Osteocyte (in vitro differentiated cells): ENCODE measurements around the gene NRXN3. TPM values are rescaled to one million over a fixed set of nuclear protein-coding genes. Genes with fewer than 3 reads are reported as not detected.

Experiments
- DNase-seq: peaks from one replicate; pipeline ENCODE4 v3.0.0; 2021; ENCODE audit warnings: mixed read lengths; ENCODE audit not compliant: unreplicated experiment; ENCODE audit errors: extremely low spot score
- H3K27ac Mint-ChIP-seq: one replicate; pipeline ENCODE4 v1.8.0; 2021; ENCODE audit warnings: mild to moderate bottlenecking, mixed read lengths; ENCODE audit not compliant: unreplicated experiment
- H3K27me3 Mint-ChIP-seq: one replicate; pipeline ENCODE4 v1.8.0; 2021; ENCODE audit warnings: mixed read lengths; ENCODE audit not compliant: unreplicated experiment
- H3K36me3 Mint-ChIP-seq: one replicate; pipeline ENCODE4 v1.8.0; 2021; ENCODE audit warnings: mixed read lengths; ENCODE audit not compliant: unreplicated experiment
- H3K4me1 Mint-ChIP-seq: one replicate; pipeline ENCODE4 v1.8.0; 2021; ENCODE audit warnings: mixed read lengths; ENCODE audit not compliant: unreplicated experiment
- H3K4me3 Mint-ChIP-seq: one replicate; pipeline ENCODE4 v1.8.0; 2021; ENCODE audit warnings: mild to moderate bottlenecking, moderate library complexity, mixed read lengths; ENCODE audit not compliant: unreplicated experiment
- H3K9me3 Mint-ChIP-seq: one replicate; pipeline ENCODE4 v1.8.0; 2021; ENCODE audit warnings: mixed read lengths; ENCODE audit not compliant: unreplicated experiment
- total RNA-seq: library from RNA; stranded (reverse); gene quantifications from 2 replicates; pipeline ENCODE4 v1.2.1, GENCODE V29; 2021
- TF ChIP-seq, protein P1 (sequence below): fragments of 200-600 bp; sonication (generic); IDR thresholded peaks from 2 replicates; pipeline ENCODE4 v1.5.0; 2021; ENCODE audit warnings: antibody characterized with exemption, mild to moderate bottlenecking, moderate library complexity

The NRXN3 gene
- total RNA-seq, 1 donor from 2014 or later = 26.5 TPM

- no peaks in the 10 kb centered on the region for H3K9me3 Mint-ChIP-seq
- DNase-seq = no peak
- no peaks in the 10 kb centered on the region for H3K27me3 Mint-ChIP-seq
- no peaks in the 10 kb centered on the region for H3K36me3 Mint-ChIP-seq
- peaks cover 10% of the 10 kb centered on the region for H3K4me1 Mint-ChIP-seq
- no peak overlapping the region for H3K4me3 Mint-ChIP-seq
- H3K27ac Mint-ChIP-seq = no peak overlapping the region
- TF ChIP-seq, protein P1, sequence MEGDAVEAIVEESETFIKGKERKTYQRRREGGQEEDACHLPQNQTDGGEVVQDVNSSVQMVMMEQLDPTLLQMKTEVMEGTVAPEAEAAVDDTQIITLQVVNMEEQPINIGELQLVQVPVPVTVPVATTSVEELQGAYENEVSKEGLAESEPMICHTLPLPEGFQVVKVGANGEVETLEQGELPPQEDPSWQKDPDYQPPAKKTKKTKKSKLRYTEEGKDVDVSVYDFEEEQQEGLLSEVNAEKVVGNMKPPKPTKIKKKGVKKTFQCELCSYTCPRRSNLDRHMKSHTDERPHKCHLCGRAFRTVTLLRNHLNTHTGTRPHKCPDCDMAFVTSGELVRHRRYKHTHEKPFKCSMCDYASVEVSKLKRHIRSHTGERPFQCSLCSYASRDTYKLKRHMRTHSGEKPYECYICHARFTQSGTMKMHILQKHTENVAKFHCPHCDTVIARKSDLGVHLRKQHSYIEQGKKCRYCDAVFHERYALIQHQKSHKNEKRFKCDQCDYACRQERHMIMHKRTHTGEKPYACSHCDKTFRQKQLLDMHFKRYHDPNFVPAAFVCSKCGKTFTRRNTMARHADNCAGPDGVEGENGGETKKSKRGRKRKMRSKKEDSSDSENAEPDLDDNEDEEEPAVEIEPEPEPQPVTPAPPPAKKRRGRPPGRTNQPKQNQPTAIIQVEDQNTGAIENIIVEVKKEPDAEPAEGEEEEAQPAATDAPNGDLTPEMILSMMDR = no peak
Measured at GRCh38 chr14:79842270-79842669, 1672.1 kb downstream of the NRXN3 start.

- H3K27me3 Mint-ChIP-seq = no peaks in the 10 kb centered on the region
- H3K27ac Mint-ChIP-seq = no peak overlapping the region
- peaks cover 14% of the 10 kb centered on the region for H3K4me1 Mint-ChIP-seq
- peaks cover 4% of the 10 kb centered on the region for H3K9me3 Mint-ChIP-seq
- peaks cover 3% of the 10 kb centered on the region for H3K36me3 Mint-ChIP-seq
- TF ChIP-seq, protein P1 = no peak
- H3K4me3 Mint-ChIP-seq = no peak overlapping the region
- DNase-seq = no peak
Measured at GRCh38 chr14:79852950-79853744, 1683.0 kb downstream of the NRXN3 start.

DNA sequence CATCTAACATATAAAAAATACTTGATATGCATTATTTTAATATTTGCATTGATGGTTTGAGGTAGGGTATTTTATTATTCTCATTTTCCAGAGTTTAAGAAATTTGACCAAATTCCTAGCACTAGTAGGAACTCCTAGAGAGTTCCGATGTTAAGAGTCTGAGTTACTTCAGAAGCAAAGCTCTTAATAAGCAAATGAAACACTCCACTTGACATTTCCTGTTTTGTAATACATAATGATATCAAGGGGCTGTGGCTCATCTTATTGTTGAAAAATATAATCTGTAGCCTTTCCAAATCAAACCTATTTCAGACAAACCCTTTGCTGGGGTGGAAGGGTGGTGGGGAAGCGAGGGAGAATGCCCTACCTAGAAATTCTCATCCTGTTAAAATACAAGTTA is 1685.6 kb downstream of the NRXN3 start:
- TF ChIP-seq, protein P1 = no peak
- Mint-ChIP-seq H3K27me3 (no peaks in the 10 kb centered on the region), H3K4me1 (peaks cover 17% of the 10 kb centered on the region), H3K36me3 (no peaks in the 10 kb centered on the region), H3K4me3 (no peak overlapping the region), H3K9me3 (no peaks in the 10 kb centered on the region), H3K27ac (peak overlapping the region; percentile 10)
- no peak for DNase-seq

GRCh38 chr14:79856381-79856780 is 1686.2 kb downstream of the NRXN3 start:
- no peak for DNase-seq
- Mint-ChIP-seq H3K36me3 (peaks cover 1% of the 10 kb centered on the region), H3K27me3 (no peaks in the 10 kb centered on the region), H3K4me3 (no peak overlapping the region), H3K9me3 (no peaks in the 10 kb centered on the region), H3K27ac (peak overlapping the region; percentile 13), H3K4me1 (peaks cover 17% of the 10 kb centered on the region)
- TF ChIP-seq, protein P1 = no peak

DNA sequence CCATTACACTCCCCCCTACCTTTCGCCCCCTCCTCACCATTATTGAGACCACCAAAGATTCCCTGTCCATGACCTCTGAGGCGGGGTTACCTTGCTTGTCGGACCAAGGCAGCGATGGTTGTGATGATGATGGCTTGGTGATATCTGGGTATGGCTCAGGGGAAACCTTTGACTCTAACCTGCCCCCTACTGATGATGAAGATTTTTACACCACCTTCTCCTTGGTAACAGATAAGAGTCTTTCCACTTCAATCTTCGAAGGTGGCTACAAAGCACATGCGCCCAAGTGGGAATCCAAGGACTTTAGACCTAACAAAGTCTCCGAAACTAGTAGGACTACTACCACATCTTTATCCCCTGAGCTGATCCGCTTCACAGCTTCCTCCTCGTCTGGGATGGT is 1690.9 kb downstream of the NRXN3 start:
- Mint-ChIP-seq H3K36me3 (peaks cover 12% of the 10 kb centered on the region), H3K4me1 (peaks cover 16% of the 10 kb centered on the region), H3K27me3 (no peaks in the 10 kb centered on the region)

More for the DNA sequence above, 1690.9 kb downstream of the NRXN3 start:
- Mint-ChIP-seq H3K9me3 (peaks cover 1% of the 10 kb centered on the region), H3K27ac (no peak overlapping the region), H3K4me3 (no peak overlapping the region)
- no peak for DNase-seq
- TF ChIP-seq, protein P1 = no peak
